Keratinocyte (primary cell): ENCODE measurements around the gene DENND1A. TPM values are rescaled to one million over a fixed set of nuclear protein-coding genes. Genes with fewer than 3 reads are reported as not detected.

Experiments used
- DNase-seq: peaks from one replicate; pipeline ENCODE4 v3.0.0-alpha.2; 2011; ENCODE audit warnings: low read depth, missing footprints, low spot score
- FAIRE-seq: peaks from 2 replicates; lab custom pipeline; 2011; peaks lifted over from hg19 to GRCh38; lab: Jason Lieb, UNC
- H2AFZ ChIP-seq: 2 replicates; pipeline ENCODE4 v1.6.0; 2012; ENCODE audit warnings: low read length, control low read depth, inconsistent platforms; ENCODE audit not compliant: control insufficient read depth
- H3K27ac ChIP-seq: 2 replicates; pipeline ENCODE4 v1.5.1; 2011; ENCODE audit warnings: low read length; ENCODE audit not compliant: control insufficient read depth, insufficient read depth
- H3K27me3 ChIP-seq: 3 replicates; pipeline ENCODE4 v1.6.0; 2011; ENCODE audit warnings: low read length; ENCODE audit not compliant: control insufficient read depth, insufficient read depth; ENCODE audit errors: extremely low read depth
- H3K36me3 ChIP-seq, 2 experiments: 2 replicates in 1 of 2; 3 replicates in 1 of 2; pipeline ENCODE4 v1.5.1; 2011; ENCODE audit warnings: low read length in 2 of 2, mild to moderate bottlenecking in 1 of 2; ENCODE audit not compliant: control insufficient read depth in 2 of 2, insufficient read depth in 2 of 2; ENCODE audit errors: extremely low read depth in 1 of 2
- H3K4me1 ChIP-seq: 3 replicates; pipeline ENCODE4 v1.5.1; 2011; ENCODE audit warnings: low read length; ENCODE audit not compliant: control insufficient read depth, insufficient read depth; ENCODE audit errors: extremely low read depth
- H3K4me2 ChIP-seq: 3 replicates; pipeline ENCODE4 v1.6.0; 2011; ENCODE audit warnings: low read depth, low read length; ENCODE audit not compliant: control insufficient read depth, insufficient read depth; ENCODE audit errors: extremely low read depth
- H3K4me3 ChIP-seq, 3 experiments: fragments of 200-600 bp in 1 of 3; sonication (generic) in 1 of 3; 2 replicates in 2 of 3; 3 replicates in 1 of 3; pipeline ENCODE4 v1.5.1; 2011 to 2016; ENCODE audit warnings: low read length in 3 of 3, mild to moderate bottlenecking in 3 of 3, control low read depth in 2 of 3, inconsistent platforms in 1 of 3, low read depth in 1 of 3, mixed read lengths in 1 of 3, mixed run types in 1 of 3, moderate library complexity in 1 of 3; ENCODE audit not compliant: control insufficient read depth in 2 of 3, insufficient read depth in 2 of 3; ENCODE audit errors: extremely low read depth in 1 of 3
- H3K79me2 ChIP-seq: 2 replicates; pipeline ENCODE4 v1.6.0; 2012; ENCODE audit warnings: low read length; ENCODE audit not compliant: control insufficient read depth, insufficient read depth
- H3K9ac ChIP-seq: 3 replicates; pipeline ENCODE4 v1.6.0; 2011; ENCODE audit warnings: low read length; ENCODE audit not compliant: control insufficient read depth, insufficient read depth; ENCODE audit errors: extremely low read depth
- H3K9me1 ChIP-seq: 3 replicates; pipeline ENCODE4 v1.6.0; 2011; ENCODE audit warnings: low read length; ENCODE audit not compliant: control insufficient read depth, insufficient read depth; ENCODE audit errors: extremely low read depth
- H3K9me3 ChIP-seq: 2 replicates; pipeline ENCODE4 v1.5.1; 2012; ENCODE audit warnings: low read depth, low read length; ENCODE audit not compliant: control insufficient read depth
- H4K20me1 ChIP-seq: 3 replicates; pipeline ENCODE4 v1.6.0; 2011; ENCODE audit warnings: low read length; ENCODE audit not compliant: control insufficient read depth, insufficient read depth; ENCODE audit errors: extremely low read depth
- CTCF ChIP-seq, 3 experiments: IDR thresholded peaks in 1 of 3; conservative IDR thresholded peaks in 1 of 3; optimal IDR thresholded peaks in 1 of 3; 2 replicates in 2 of 3; 3 replicates in 1 of 3; pipeline versions ENCODE3 to v1.5.1; 2011; ENCODE audit warnings: low read length in 3 of 3, mild to moderate bottlenecking in 3 of 3, moderate library complexity in 2 of 3, control low read depth in 1 of 3, inconsistent platforms in 1 of 3; ENCODE audit not compliant: insufficient read depth in 2 of 3; ENCODE audit errors: extremely low read depth in 1 of 3
- EZH2 ChIP-seq: IDR thresholded peaks from one replicate; pipeline ENCODE4 v1.6.1; 2012; ENCODE audit warnings: inconsistent platforms, mild to moderate bottlenecking, low read length, moderate library complexity
- dilution Hi-C: fragments of 300-500 bp; cut with MboI; formaldehyde crosslinking; loops from one replicate; pipeline ENCODE4 v1.7.0; 2020; ENCODE audit warnings: low sequenced_read_pairs; ENCODE audit not compliant: extremely low pct_ligation_motif_present
- polyA plus RNA-seq, 5 experiments: library from polyadenylated mRNA; depleted of rRNA in 3 of 5; stranded (reverse) in 3 of 5; stranded (forward) in 1 of 5; unstranded in 1 of 5; fragments of >200 nt; gene quantifications; 1 replicate in 1 of 5; 2 replicates in 3 of 5; 3 replicates in 1 of 5; pipeline versions ENCODE4 v1.2.1 to v1.2.3, GENCODE V29; 2011 to 2012; ENCODE audit warnings: missing spikeins in 2 of 5, low read depth in 1 of 5, low replicate concordance in 1 of 5

The DENND1A gene
- polyA plus RNA-seq, 1 donor (not counting 4 experiments of a cell fraction or from before 2014, with no cell fraction given) = 13.0 TPM

GRCh38 chr9:123684393-123685149, 245.4 kb downstream of the DENND1A start:
- Histone ChIP-seq H3K9ac (no peak overlapping the region), H4K20me1 (no peaks in the 10 kb centered on the region), H3K9me3 (no peaks in the 10 kb centered on the region), H3K4me1 (no peaks in the 10 kb centered on the region), H3K9me1 (no peaks in the 10 kb centered on the region), H3K27me3 (no peaks in the 10 kb centered on the region), H3K4me2 (no peak overlapping the region), H2AFZ (no peak overlapping the region), H3K4me3 (no peak overlapping the region), H3K27ac (no peak overlapping the region), H3K79me2 (no peaks in the 10 kb centered on the region), H3K36me3 (no peaks in the 10 kb centered on the region)
- dilution Hi-C loops = no loop called here
- TF ChIP-seq CTCF (optimal IDR thresholded peaks at IDR 0.05 in 1 of 3, IDR thresholded peaks at IDR 0.05 in 1 of 3, conservative IDR thresholded peaks at IDR 0.05 in 1 of 3; ENCODE audit: extremely low read depth in 1 of 3, insufficient read depth in 2 of 3, low read length in 3 of 3) (no peak), EZH2 (no peak)
- DNase-seq (no peak), FAIRE-seq (no peak)

- Histone ChIP-seq H3K79me2 (no peaks in the 10 kb centered on the region), H3K27me3 (no peaks in the 10 kb centered on the region), H3K9me1 (no peaks in the 10 kb centered on the region), H3K9me3 (no peaks in the 10 kb centered on the region), H2AFZ (no peak overlapping the region), H3K9ac (no peak overlapping the region), H3K27ac (no peak overlapping the region), H3K36me3 (no peaks in the 10 kb centered on the region), H3K4me1 (no peaks in the 10 kb centered on the region), H3K4me2 (no peak overlapping the region), H4K20me1 (no peaks in the 10 kb centered on the region), H3K4me3 (no peak overlapping the region)
- DNase-seq (no peak), FAIRE-seq (no peak)
- dilution Hi-C loops = no loop called here
- TF ChIP-seq EZH2 (no peak), CTCF (optimal IDR thresholded peaks at IDR 0.05 in 1 of 3, IDR thresholded peaks at IDR 0.05 in 1 of 3, conservative IDR thresholded peaks at IDR 0.05 in 1 of 3; ENCODE audit: extremely low read depth in 1 of 3, insufficient read depth in 2 of 3, low read length in 3 of 3) (no peak)
Measured at GRCh38 chr9:123682746-123683145, 247.2 kb downstream of the DENND1A start.
